22Rv1 (cell line): ENCODE data around the gene IFNGR2.

Experiments
- H3K27ac ChIP-seq: fragments of 450-650 bp; 2 replicates; pipeline ENCODE4 v1.5.1; 2017
- ZFX ChIP-seq: fragments of 450-650 bp; IDR thresholded peaks from 2 replicates; pipeline ENCODE4 v1.6.1; 2017; ENCODE audit warnings: antibody characterized with exemption, borderline replicate concordance
- TF ChIP-seq, protein P1 (sequence below): fragments of 450-650 bp; IDR thresholded peaks from 2 replicates; pipeline ENCODE4 v1.5.1; 2017; ENCODE audit warnings: mild to moderate bottlenecking

Gene IFNGR2

DNA sequence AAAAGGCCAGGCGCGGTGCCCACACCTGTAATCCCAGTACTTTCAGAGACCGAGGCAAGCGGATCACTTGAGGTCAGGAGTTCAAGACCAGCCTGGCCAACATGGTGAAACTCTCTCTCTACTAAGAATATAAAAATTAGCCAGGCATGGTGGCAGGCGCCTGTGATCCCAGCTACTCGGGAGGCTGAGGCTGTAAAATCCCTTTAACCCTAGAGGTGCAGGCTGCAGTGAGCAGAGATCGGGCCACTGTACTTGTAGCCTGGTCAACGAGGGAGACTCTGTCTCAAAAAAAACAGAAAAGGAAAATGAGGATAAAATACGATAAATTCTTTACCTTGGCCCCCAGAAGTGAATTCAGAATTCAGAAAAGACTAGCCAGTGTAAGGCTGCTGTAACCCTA is 75.0 kb downstream of the IFNGR2 start:
- TF ChIP-seq, protein P1, sequence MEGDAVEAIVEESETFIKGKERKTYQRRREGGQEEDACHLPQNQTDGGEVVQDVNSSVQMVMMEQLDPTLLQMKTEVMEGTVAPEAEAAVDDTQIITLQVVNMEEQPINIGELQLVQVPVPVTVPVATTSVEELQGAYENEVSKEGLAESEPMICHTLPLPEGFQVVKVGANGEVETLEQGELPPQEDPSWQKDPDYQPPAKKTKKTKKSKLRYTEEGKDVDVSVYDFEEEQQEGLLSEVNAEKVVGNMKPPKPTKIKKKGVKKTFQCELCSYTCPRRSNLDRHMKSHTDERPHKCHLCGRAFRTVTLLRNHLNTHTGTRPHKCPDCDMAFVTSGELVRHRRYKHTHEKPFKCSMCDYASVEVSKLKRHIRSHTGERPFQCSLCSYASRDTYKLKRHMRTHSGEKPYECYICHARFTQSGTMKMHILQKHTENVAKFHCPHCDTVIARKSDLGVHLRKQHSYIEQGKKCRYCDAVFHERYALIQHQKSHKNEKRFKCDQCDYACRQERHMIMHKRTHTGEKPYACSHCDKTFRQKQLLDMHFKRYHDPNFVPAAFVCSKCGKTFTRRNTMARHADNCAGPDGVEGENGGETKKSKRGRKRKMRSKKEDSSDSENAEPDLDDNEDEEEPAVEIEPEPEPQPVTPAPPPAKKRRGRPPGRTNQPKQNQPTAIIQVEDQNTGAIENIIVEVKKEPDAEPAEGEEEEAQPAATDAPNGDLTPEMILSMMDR: no peak
- TF ChIP-seq ZFX: no peak
- H3K27ac ChIP-seq: peak overlapping the region; percentile 93

DNA sequence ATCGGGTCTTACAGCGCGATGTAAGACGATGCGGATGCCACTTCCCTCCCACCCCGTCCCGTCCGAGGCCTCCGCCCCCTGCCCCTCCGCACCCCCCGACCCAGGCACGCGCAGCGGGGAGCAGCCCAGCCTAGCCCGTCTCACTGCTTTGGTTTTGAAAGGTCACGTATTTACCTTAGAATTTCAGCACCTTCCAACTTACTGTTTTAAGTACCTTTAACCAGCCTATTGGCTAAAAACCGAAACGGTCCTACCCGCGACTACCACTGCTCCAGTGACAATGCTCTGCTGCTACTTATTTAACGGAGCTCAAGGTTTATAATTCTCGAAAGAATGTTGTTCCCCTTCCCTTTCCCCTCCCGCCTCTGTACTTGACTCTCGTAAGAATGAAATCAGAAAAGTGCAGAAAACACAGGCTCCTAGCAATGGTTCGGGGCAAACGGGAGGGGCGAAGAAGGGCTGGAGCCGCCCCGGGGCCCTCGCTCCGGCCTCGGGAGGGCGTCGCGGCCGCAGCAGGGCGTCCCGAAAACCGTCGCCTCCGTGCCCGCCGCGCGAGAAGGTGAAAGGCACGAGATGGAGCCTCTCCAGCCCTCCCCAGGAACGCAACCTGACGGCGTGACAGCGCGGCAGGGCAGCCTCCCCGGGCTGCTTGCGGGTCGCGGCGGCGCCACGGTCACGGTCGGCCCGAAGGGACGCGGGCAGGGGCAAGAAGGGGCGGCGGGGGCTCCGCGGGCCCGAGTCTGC is 75.9 kb downstream of the IFNGR2 start:
- peak overlapping the region; percentile 93 for H3K27ac ChIP-seq
- no peak for TF ChIP-seq ZFX
- TF ChIP-seq, protein P1: peak; percentile 20; the same call in 1 of the 2 replicates

DNA sequence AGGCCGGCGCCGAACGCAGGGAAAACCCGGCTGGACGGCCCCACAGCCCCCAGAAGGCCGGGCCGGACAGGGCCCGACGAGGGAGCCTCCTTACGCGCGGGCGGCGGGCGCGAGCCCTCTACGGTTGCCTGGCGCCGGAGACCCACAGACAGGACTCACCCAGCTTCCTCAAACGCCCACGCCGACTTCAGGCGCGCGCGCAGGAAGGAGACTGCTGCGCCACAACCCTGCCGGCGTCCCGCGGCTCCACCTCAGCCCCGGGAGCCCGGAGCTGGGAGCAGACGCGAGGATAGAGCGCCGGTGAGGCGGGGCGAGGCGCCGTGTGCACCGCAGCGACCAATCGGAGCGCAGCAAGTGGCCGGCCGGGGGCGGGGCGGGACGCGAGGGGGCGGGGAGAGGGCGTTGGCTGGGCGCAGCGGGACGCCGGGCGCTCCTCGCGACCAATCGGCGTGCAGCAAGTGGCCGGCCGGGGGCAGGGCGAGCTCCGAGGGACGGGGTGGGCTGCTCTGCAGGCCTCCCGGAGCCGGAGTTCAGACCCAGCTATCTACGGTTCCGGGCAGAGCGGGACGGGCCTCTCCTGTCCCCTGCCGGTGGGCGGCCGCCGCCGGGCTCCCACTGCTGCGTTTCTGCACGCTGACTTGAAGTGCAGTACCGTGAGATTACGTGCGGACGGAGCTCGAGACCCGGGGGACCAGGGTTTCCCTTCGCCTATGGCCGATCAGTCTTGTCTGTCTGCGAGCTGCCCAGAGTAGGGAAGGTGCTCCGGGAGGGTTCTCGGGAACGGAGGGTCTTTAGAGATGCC is 76.7 kb downstream of the IFNGR2 start, which contains the start of gene TMEM50B:
TSS of gene TMEM50B (minus strand) at position 296 of the 802 bp plus-strand sequence. CDS start 11,089 bp downstream, outside the sequence.
- H3K27ac ChIP-seq: peak within 1 kb of the TSS; percentile 93
- no peak for TF ChIP-seq ZFX
- TF ChIP-seq, protein P1: peak; percentile 42

DNA sequence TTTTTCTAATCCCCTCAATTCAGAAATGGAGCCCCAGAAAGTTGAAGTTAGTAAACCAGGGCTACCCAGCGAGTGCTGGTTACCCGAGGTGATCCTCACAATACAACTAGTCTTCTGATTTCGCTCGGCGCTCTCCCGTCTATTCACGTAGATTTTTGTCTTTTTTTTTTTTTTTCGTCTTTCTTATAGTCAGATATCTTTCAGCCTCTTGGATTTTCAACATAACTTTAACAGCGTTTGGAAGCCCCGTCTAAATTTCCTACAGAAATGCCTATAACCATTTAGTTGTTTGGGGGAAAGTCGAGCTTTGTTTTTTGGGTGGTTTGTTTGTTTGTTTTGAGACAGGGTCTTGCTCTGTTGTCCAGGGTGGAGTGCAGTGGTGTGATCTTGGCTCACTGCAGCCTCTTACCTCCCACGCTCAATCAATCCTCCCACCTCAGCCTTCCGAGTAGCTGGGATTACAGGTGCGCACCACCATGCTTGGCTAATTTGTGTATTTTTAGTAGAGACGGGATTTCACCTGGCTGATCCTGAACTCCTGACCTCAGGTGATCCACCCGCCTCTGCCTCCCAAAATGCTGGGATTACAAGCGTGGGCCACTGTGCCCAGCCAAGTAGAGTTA is 77.4 kb downstream of the IFNGR2 start:
- H3K27ac ChIP-seq: peak overlapping the region; percentile 93
- TF ChIP-seq, protein P1: no peak
- TF ChIP-seq ZFX: no peak

DNA sequence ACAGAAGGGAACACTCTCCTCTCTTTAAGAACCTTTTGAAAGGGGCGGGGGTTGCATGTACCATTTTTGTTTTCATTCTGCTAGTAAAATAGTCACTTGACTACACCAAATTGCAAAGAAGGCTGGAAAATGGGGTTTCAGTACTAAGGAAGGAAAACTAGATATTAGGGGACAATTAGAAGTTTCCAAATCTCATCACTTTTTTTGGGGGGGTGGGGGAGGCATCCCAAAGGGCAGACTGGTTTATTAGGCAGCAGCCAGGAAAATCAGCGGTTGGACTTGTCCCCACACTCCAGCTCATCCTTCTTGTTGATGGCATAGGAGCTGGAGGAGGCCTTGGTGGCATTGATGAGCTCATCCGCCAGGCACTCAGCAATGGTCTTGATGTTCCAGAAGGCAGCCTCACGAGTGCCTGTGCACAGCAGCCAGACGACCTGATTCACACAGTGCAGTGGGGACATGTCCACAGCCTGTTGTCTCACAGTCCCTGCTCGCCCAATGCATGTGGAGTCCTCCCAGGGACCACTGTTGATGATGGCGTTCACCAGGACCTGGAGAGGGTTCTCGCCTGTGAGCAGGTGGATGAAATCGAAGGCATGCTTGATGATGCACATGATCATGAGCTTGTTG is 78.2 kb downstream of the IFNGR2 start:
- no peak for TF ChIP-seq ZFX
- TF ChIP-seq, protein P1: no peak
- no peak overlapping the region for H3K27ac ChIP-seq
